HK-2 (cell line): Measurements from ENCODE around the gene LRBA.

Experiments
- DNase-seq: peaks from one replicate; pipeline ENCODE4 v3.0.0-alpha.2; 2018; ENCODE audit not compliant: unreplicated experiment

Gene LRBA

GRCh38 chr4:150368667-150369066 lies 646.4 kb downstream of the LRBA start:
- DNase-seq, result no peak

- no peak for DNase-seq
Measured at GRCh38 chr4:150367326-150367725, 647.8 kb downstream of the LRBA start.

GRCh38 chr4:150366487-150366999 lies 648.5 kb downstream of the LRBA start:
- no peak for DNase-seq

GRCh38 chr4:150363721-150364688 lies 651.1 kb downstream of the LRBA start:
- DNase-seq, result no peak

GRCh38 chr4:150358691-150359090 lies 656.4 kb downstream of the LRBA start:
- no peak for DNase-seq

- no peak for DNase-seq
Measured at GRCh38 chr4:150357829-150358228, 657.3 kb downstream of the LRBA start.

GRCh38 chr4:150355858-150356455 lies 659.1 kb downstream of the LRBA start:
- no peak for DNase-seq

- DNase-seq, result no peak
Measured at GRCh38 chr4:150355418-150355817, 659.7 kb downstream of the LRBA start.

- DNase-seq, result no peak
Measured at GRCh38 chr4:150354214-150354796, 660.8 kb downstream of the LRBA start.

GRCh38 chr4:150348079-150348478 lies 667.0 kb downstream of the LRBA start:
- DNase-seq, result no peak

- no peak for DNase-seq
Measured at GRCh38 chr4:150345207-150345744, 669.8 kb downstream of the LRBA start.

GRCh38 chr4:150343796-150344195 lies 671.3 kb downstream of the LRBA start:
- DNase-seq, result no peak

GRCh38 chr4:150342945-150343344 lies 672.1 kb downstream of the LRBA start:
- DNase-seq, result no peak

GRCh38 chr4:150337734-150338133 lies 677.4 kb downstream of the LRBA start:
- DNase-seq, result no peak

- no peak for DNase-seq
Measured at GRCh38 chr4:150336676-150337412, 678.2 kb downstream of the LRBA start.

- no peak for DNase-seq
Measured at GRCh38 chr4:150332961-150333360, 682.1 kb downstream of the LRBA start.

GRCh38 chr4:150332086-150332485 lies 683.0 kb downstream of the LRBA start:
- DNase-seq, result no peak

GRCh38 chr4:150329373-150329772 lies 685.7 kb downstream of the LRBA start:
- DNase-seq, result no peak

GRCh38 chr4:150328496-150328895 lies 686.6 kb downstream of the LRBA start:
- DNase-seq, result no peak

GRCh38 chr4:150327262-150327780 lies 687.8 kb downstream of the LRBA start:
- DNase-seq, result no peak

- DNase-seq, result no peak
Measured at GRCh38 chr4:150325872-150326271, 689.2 kb downstream of the LRBA start.
